Measurements from ENCODE around the gene NELL1. TPM values are rescaled to one million over a fixed set of nuclear protein-coding genes. Genes with fewer than 3 reads are reported as not detected.

The NELL1 gene
- total and polyA plus RNA-seq, 2 experiments from 2014 or later, result 1.6 TPM; not detected in 1

- TF ChIP-seq ZNF331 (CRISPR knock-in tag; IDR thresholded peaks at IDR 0.05; ENCODE audit: low read depth) (no peak), ZNF114 (CRISPR knock-in tag; IDR thresholded peaks at IDR 0.05) (no peak), CREB1 (CRISPR knock-in tag; IDR thresholded peaks at IDR 0.05; ENCODE audit: low read depth) (no peak), STAT1 (IDR thresholded peaks at IDR 0.05; ENCODE audit: unreplicated experiment) (no peak), EZH2 (IDR thresholded peaks at IDR 0.05; ENCODE audit: low read depth, unreplicated experiment) (no peak), POLR2AphosphoS5 (IDR thresholded peaks at IDR 0.05; ENCODE audit: low read depth) (no peak)
Observed at GRCh38 chr11:20887137-20887536, 217.8 kb downstream of the NELL1 start (continued).

- Mint-ChIP-seq H3K4me3 (no peak overlapping the region), H3K9me3 (peaks cover 6% of the 10 kb centered on the region; the same call in 2 of the 3 replicates), H3K27me3 (ENCODE audit: insufficient read depth, low read depth, poor library complexity) (peaks cover 2% of the 10 kb centered on the region), H3K36me3 (ENCODE audit: low read depth) (no peaks in the 10 kb centered on the region), H3K27ac (no peak overlapping the region), H3K4me1 (no peaks in the 10 kb centered on the region)
- Histone ChIP-seq H3K27ac (ENCODE audit: low read depth) (no peak overlapping the region), H3K27me3 (ENCODE audit: insufficient read depth) (no peaks in the 10 kb centered on the region), H3K4me1 (ENCODE audit: insufficient read depth) (no peaks in the 10 kb centered on the region), H4K20me1 (replicated peaks; ENCODE audit: insufficient read depth) (no peaks in the 10 kb centered on the region), H3K4me3 (no peak overlapping the region), H3K4me2 (no peak overlapping the region), H3K36me3 (ENCODE audit: insufficient read depth) (no peaks in the 10 kb centered on the region), H3K9me2 (ENCODE audit: insufficient read depth) (no peaks in the 10 kb centered on the region), H2AFZ (no peak overlapping the region), H3K79me2 (replicated peaks; ENCODE audit: insufficient read depth) (no peaks in the 10 kb centered on the region), H3F3A (replicated peaks; ENCODE audit: low read depth) (no peaks in the 10 kb centered on the region)
- TF ChIP-seq CTCF (conservative IDR thresholded peaks at IDR 0.05; ENCODE audit: low read depth in 2 of 2) (no peak), ZNF331 (CRISPR knock-in tag; IDR thresholded peaks at IDR 0.05; ENCODE audit: low read depth) (no peak), REST (IDR thresholded peaks at IDR 0.05; ENCODE audit: unreplicated experiment) (no peak), ZNF462 (CRISPR knock-in tag; IDR thresholded peaks at IDR 0.05) (no peak), EZH2phosphoT487 (IDR thresholded peaks at IDR 0.05; ENCODE audit: unreplicated experiment) (no peak), ETS1 (IDR thresholded peaks at IDR 0.05) (no peak), ZNF114 (CRISPR knock-in tag; IDR thresholded peaks at IDR 0.05) (no peak), NANOG (IDR thresholded peaks at IDR 0.05; ENCODE audit: borderline replicate concordance) (no peak)
- no peak for ATAC-seq
- no peak for DNase-seq (ENCODE audit: low spot score)
Observed at GRCh38 chr11:20894296-20894695, 224.9 kb downstream of the NELL1 start.

All from GM23338 (cell line).